D721Med (cell line): ENCODE results near the gene DHDH.
"Not testable (repeated sequence)": the region's sequence is repeated elsewhere in the genome, so short reads cannot be mapped to it uniquely, and the experiment has no call there.

Source experiments
- DNase-seq: peaks from one replicate; pipeline ENCODE4 v3.0.0; 2011; ENCODE audit warnings: low spot score; ENCODE audit not compliant: insufficient read length
- FAIRE-seq: peaks from 2 replicates; lab custom pipeline; 2011; peaks lifted over from hg19 to GRCh38; lab: Jason Lieb, UNC
- TF ChIP-seq, protein P1 (sequence below): IDR thresholded peaks from 2 replicates; pipeline ENCODE4 v1.5.1; 2012; ENCODE audit warnings: mild to moderate bottlenecking, control low read depth; ENCODE audit not compliant: insufficient read depth; ENCODE audit errors: missing control alignments

Gene DHDH

DNA sequence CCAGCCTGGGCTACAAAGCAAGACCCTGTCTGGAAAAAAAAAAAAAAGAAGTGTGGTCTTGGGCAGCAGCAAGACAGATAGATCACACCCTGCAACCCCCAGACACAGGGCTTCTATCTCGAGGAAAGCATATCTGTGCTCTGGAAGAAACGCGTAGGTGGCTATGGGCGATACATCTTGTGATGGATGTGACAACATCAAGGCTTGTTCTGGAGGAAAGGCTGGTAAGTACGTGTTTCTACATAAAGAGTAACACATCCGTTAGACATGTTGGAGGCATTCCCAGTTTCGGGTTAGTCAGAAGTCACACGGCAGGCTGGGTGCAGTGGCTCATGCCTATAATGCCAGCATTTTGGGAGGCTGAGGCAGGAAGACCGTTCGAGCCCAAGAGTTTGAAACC, 6.6 kb upstream of the DHDH start:
- FAIRE-seq (no peak), DNase-seq (no peak)
- TF ChIP-seq, protein P1, sequence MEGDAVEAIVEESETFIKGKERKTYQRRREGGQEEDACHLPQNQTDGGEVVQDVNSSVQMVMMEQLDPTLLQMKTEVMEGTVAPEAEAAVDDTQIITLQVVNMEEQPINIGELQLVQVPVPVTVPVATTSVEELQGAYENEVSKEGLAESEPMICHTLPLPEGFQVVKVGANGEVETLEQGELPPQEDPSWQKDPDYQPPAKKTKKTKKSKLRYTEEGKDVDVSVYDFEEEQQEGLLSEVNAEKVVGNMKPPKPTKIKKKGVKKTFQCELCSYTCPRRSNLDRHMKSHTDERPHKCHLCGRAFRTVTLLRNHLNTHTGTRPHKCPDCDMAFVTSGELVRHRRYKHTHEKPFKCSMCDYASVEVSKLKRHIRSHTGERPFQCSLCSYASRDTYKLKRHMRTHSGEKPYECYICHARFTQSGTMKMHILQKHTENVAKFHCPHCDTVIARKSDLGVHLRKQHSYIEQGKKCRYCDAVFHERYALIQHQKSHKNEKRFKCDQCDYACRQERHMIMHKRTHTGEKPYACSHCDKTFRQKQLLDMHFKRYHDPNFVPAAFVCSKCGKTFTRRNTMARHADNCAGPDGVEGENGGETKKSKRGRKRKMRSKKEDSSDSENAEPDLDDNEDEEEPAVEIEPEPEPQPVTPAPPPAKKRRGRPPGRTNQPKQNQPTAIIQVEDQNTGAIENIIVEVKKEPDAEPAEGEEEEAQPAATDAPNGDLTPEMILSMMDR, result no peak

DNA sequence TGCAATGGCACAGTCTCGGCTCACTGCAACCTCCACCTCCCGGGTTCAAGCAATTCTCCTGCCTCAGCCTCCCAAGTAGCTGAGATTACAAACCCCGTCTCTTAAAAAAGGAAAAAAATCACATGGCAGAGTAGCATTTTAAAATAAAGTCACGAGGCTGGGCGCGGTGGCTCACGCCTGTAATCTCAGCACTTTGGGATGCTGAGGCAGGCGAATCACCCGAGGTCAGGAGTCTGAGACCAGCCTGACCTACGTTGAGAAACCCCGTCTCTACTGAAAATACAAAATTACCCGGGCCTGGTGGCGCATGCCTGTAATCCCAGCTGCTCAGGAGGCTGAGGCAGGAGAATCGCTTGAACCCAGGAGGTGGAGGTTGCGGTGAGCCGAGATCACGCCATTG, 5.8 kb upstream of the DHDH start:
- not testable (repeated sequence) for DNase-seq, FAIRE-seq

DNA sequence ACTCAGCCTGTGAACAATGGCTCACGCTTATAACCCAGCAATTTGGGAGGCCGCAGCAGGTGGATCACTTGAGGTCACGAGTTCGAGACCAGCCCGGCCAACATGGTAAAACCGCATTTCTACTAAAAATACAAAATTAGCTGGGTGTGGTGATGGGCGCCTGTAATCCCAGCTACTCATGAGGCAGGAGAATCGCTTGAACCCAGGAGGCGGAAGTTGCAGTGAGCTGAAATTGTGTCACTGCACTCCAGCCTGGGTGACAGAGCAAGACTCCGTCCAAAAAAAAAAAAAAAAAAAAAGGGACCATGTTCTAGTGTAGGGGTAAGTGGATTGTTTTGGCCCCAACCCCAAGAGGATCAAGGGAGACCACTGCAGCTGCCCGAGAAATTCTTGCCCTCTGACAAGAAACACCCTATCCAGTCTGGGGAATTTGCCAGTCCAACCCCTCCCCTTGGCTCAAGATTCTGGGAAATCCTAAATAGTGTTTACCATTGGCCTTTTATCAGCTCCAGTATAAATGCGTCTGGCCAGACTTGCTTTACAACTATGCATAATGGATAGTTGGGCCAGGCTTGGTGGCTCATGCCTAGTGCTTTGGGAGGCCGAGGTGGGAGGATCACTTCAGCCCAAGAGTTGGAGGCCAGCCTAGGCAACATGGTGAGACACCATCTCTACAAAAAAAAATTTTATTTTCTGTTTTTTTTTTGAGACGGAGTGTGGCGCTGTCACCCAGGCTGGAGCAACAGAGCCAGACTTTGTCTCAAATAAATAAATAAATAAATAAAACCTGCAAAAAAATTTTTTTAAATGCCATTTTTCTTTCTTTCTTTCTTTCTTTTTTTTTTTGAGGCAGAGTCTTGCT, 5.1 kb upstream of the DHDH start:
- FAIRE-seq (no peak), DNase-seq (no peak)
- TF ChIP-seq, protein P1, result no peak

DNA sequence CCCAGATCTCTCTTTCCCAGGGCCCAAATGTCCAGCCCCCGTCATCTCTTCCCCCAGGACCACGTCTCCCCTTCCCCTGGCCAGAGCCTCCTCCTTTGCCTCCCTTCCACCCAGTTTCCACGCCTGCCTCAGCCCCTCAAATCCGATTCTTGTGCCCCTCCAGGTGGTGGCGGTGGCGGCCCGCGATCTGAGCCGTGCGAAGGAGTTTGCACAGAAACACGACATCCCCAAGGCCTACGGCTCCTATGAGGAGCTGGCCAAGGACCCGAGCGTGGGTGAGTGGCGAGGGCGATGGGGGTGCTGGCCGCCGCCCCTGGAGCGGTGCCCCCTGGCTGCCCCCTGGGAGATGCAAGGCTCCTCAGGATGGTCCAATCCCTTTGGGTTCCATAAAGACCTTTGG, 1.3 kb downstream of the DHDH start:
- TF ChIP-seq, protein P1, result no peak

DNA sequence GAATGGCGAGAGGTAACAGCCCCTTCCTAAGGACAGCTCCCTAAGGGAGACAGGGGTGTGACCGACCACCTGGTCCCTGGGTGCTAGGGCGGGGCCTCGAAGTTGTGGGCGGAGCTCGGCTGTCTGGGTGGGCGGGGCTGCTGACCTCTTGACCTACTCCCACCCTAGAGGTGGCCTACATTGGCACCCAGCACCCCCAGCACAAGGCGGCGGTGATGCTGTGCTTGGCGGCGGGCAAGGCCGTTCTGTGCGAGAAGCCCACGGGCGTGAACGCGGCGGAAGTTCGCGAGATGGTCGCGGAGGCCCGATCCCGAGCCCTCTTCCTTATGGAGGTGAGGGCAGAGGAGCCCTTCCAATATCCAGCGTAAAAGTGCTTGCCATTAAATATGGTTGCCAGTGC, 2.4 kb downstream of the DHDH start:
- FAIRE-seq (no peak), DNase-seq (no peak)
- TF ChIP-seq, protein P1, result no peak

More for the DNA sequence above, 1.3 kb downstream of the DHDH start:
- FAIRE-seq (no peak), DNase-seq (no peak)

DNA sequence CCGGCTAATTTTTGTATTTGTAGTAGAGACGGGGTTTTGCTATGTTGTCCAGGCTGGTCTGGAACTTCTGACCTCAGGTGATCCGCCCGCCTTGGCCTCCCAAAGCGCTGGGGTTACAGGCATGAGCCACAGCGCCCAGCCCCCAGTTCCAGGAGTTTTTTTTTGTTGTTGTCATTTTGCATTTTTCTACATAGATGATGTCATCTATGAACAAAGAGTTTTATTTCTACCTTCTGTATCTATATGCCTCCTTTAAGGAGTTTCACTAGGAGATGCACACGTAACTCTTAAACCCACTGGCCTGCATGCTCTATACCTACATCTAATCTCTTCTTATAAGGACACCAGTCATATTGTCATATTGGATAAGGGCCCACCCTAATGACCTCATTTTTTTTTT, 4.8 kb downstream of the DHDH start:
- TF ChIP-seq, protein P1, result no peak
- DNase-seq (no peak), FAIRE-seq (no peak)

DNA sequence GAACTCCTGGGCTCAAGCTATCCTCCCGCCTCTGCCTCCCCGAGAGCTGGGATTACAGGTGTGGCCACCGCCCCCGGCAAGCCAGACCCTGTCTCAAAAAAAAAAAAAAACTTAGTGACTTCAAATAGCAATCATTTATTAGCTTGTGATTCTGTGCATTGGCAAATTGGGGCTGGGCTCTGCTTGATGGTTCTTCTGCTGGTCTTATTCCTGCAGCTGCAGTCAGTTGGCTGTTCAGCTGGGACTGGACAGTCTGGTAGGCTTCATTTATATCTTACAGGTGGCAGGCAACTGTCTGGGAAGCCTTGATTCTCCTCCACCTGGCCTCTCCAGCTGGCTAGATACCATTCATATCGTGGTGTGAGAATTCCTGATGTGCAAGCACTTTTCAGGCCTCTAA, 7.4 kb downstream of the DHDH start:
- TF ChIP-seq, protein P1, result no peak
- DNase-seq (no peak), FAIRE-seq (no peak)

DNA sequence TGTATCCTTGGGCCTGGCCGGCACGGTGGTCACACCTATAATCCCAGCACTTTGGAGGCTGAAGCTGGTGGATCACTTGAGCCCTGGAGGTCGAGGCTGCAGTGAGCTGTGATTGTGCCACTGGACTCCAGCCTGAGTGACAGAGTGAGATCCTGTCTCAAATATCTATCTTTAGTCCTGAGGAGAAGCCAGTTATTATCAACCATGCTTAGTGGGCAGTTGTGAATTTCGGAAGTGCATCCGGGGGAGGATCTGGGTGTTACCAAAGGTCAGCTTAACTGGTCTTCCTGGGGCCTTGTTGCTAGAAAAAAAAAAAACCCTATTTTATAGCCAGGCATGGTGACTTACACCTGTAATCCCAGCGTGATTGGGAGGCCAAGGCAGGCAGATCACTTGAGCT, 9.6 kb downstream of the DHDH start:
- FAIRE-seq, result no peak

More for the DNA sequence above, 9.6 kb downstream of the DHDH start:
- TF ChIP-seq, protein P1, result no peak
- no peak for DNase-seq
